Stimulated activated CD4-positive, alpha-beta T cell treated with anti-CD3 and anti-CD28 coated beads, Interleukin-12 subunit alpha, Interleukin-12 subunit beta, amount 100 ng/mL, for 24 hours (primary cell): ENCODE data around the gene CNN3.

ENCODE experiments used
- DNase-seq, 2 experiments: peaks; one replicate each; pipeline ENCODE4 v3.0.0-alpha.2; 2020; ENCODE audit warnings: low read depth in 2 of 2

CNN3 gene

GRCh38 chr1:94887603-94888171 is 39.2 kb downstream of the CNN3 start:
- no peak for DNase-seq

GRCh38 chr1:94887106-94887505 is 39.8 kb downstream of the CNN3 start:
- DNase-seq = no peak

GRCh38 chr1:94886361-94886760 is 40.5 kb downstream of the CNN3 start:
- no peak for DNase-seq

GRCh38 chr1:94884507-94884906 is 42.4 kb downstream of the CNN3 start:
- no peak for DNase-seq

- no peak for DNase-seq
Observed at GRCh38 chr1:94884106-94884505, 42.8 kb downstream of the CNN3 start.

GRCh38 chr1:94883691-94884090 is 43.2 kb downstream of the CNN3 start:
- DNase-seq = no peak

- DNase-seq = no peak
Observed at GRCh38 chr1:94878329-94878728, 48.6 kb downstream of the CNN3 start.

GRCh38 chr1:94876362-94876761 is 50.5 kb downstream of the CNN3 start:
- no peak for DNase-seq

- no peak for DNase-seq
Observed at GRCh38 chr1:94875794-94876193, 51.1 kb downstream of the CNN3 start.

- no peak for DNase-seq
Observed at GRCh38 chr1:94874423-94874822, 52.5 kb downstream of the CNN3 start.

GRCh38 chr1:94873520-94874351 is 53.2 kb downstream of the CNN3 start:
- no peak for DNase-seq

GRCh38 chr1:94872771-94873495 is 54.0 kb downstream of the CNN3 start:
- no peak for DNase-seq

- DNase-seq = no peak
Observed at GRCh38 chr1:94871031-94871430, 55.9 kb downstream of the CNN3 start.

- no peak for DNase-seq
Observed at GRCh38 chr1:94866164-94866807, 60.6 kb downstream of the CNN3 start.

- no peak for DNase-seq
Observed at GRCh38 chr1:94865360-94865759, 61.5 kb downstream of the CNN3 start.

GRCh38 chr1:94864821-94865220 is 62.1 kb downstream of the CNN3 start:
- DNase-seq = no peak

GRCh38 chr1:94863919-94864318 is 63.0 kb downstream of the CNN3 start:
- DNase-seq = no peak

GRCh38 chr1:94863297-94863911 is 63.5 kb downstream of the CNN3 start:
- DNase-seq = no peak

- no peak for DNase-seq
Observed at GRCh38 chr1:94862718-94863117, 64.2 kb downstream of the CNN3 start.

- DNase-seq = no peak
Observed at GRCh38 chr1:94859174-94859573, 67.7 kb downstream of the CNN3 start.

- no peak for DNase-seq
Observed at GRCh38 chr1:94858276-94858675, 68.6 kb downstream of the CNN3 start.

GRCh38 chr1:94856868-94857267 is 70.0 kb downstream of the CNN3 start:
- DNase-seq = no peak
